Calu3 (cell line): ENCODE data around the gene ARMC12. TPM values are rescaled to one million over a fixed set of nuclear protein-coding genes. Genes with fewer than 3 reads are reported as not detected.

ENCODE experiments used
- BruUV-seq: library from RNA; stranded (reverse); fragments of 400-500 nt; replicated peaks from 2 replicates; lab custom pipeline; 2021; lab: Mats Ljungman, UMichigan
- CTCF ChIA-PET: fragments of 300-600 bp; sonication (Branson Sonifier 250); formaldehyde crosslinking; loops from one replicate; lab custom pipeline; 2022; ENCODE audit warnings: antibody characterized with exemption; lab: Charles Lee
- DNase-seq: peaks from one replicate; pipeline ENCODE4 v3.0.0; 2022
- H3K27ac Mint-ChIP-seq: one replicate; pipeline ENCODE4 v1.8.0; 2022; ENCODE audit warnings: mixed read lengths; ENCODE audit not compliant: unreplicated experiment
- H3K27me3 Mint-ChIP-seq: one replicate; pipeline ENCODE4 v1.8.0; 2022; ENCODE audit warnings: mixed read lengths; ENCODE audit not compliant: unreplicated experiment
- H3K36me3 Mint-ChIP-seq: one replicate; pipeline ENCODE4 v1.8.0; 2022; ENCODE audit warnings: mild to moderate bottlenecking, moderate library complexity, mixed read lengths; ENCODE audit not compliant: insufficient read depth, unreplicated experiment
- H3K4me1 Mint-ChIP-seq: one replicate; pipeline ENCODE4 v1.8.0; 2022; ENCODE audit warnings: mild to moderate bottlenecking, low read depth, mixed read lengths; ENCODE audit not compliant: unreplicated experiment
- H3K4me3 Mint-ChIP-seq: one replicate; pipeline ENCODE4 v1.8.0; 2022; ENCODE audit warnings: mild to moderate bottlenecking, low read depth, moderate library complexity, mixed read lengths; ENCODE audit not compliant: unreplicated experiment
- H3K9me3 Mint-ChIP-seq: one replicate; pipeline ENCODE4 v1.8.0; 2022; ENCODE audit warnings: low read depth, mixed read lengths; ENCODE audit not compliant: unreplicated experiment
- intact Hi-C: fragments of 100-400 bp; cut with micrococcal nuclease; formaldehyde crosslinking; loops from one replicate; pipeline ENCODE4 v1.10.0; 2022; ENCODE audit not compliant: unreplicated experiment
- total RNA-seq: library from RNA; stranded (reverse); gene quantifications from 2 replicates; pipeline ENCODE4 v1.2.3, GENCODE V29; 2022
- TF ChIP-seq, protein P1 (sequence below): fragments of 200-600 bp; IDR thresholded peaks from one replicate; pipeline ENCODE4 v1.8.0; 2022; ENCODE audit warnings: antibody characterized with exemption; ENCODE audit not compliant: unreplicated experiment

The ARMC12 gene
- total RNA-seq, 1 experiment from 2014 or later = not detected

DNA sequence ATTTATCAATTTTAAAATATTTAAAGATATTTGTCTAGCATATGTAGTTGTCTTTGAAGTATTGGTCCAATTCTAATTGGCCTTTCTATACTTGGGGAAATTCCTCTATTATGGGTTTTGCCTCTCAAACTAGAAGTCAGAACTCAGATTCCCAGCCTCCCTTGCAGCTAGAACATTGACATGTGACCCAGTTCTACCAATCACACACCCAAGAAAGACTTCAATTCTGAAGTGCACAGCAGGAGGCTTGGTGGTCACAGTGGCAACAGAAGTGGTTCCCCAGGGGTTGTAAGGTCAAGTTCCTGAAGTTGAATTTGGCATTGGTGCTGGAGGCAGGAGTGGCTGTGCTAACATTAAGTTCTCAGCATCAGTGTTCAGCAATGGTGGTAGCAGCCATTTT is 33.3 kb upstream of the ARMC12 start:
- Mint-ChIP-seq H3K27me3 (no peaks in the 10 kb centered on the region), H3K9me3 (no peaks in the 10 kb centered on the region), H3K4me1 (no peaks in the 10 kb centered on the region), H3K4me3 (no peak overlapping the region), H3K27ac (no peak overlapping the region), H3K36me3 (no peaks in the 10 kb centered on the region)
- no peak for DNase-seq
- CTCF ChIA-PET = interaction anchor here (0.6 kb wide), 2 partner anchors 11 to 16 kb away, joined by 3 read pairs; no protein-coding TSS in a partner anchor
- TF ChIP-seq, protein P1, sequence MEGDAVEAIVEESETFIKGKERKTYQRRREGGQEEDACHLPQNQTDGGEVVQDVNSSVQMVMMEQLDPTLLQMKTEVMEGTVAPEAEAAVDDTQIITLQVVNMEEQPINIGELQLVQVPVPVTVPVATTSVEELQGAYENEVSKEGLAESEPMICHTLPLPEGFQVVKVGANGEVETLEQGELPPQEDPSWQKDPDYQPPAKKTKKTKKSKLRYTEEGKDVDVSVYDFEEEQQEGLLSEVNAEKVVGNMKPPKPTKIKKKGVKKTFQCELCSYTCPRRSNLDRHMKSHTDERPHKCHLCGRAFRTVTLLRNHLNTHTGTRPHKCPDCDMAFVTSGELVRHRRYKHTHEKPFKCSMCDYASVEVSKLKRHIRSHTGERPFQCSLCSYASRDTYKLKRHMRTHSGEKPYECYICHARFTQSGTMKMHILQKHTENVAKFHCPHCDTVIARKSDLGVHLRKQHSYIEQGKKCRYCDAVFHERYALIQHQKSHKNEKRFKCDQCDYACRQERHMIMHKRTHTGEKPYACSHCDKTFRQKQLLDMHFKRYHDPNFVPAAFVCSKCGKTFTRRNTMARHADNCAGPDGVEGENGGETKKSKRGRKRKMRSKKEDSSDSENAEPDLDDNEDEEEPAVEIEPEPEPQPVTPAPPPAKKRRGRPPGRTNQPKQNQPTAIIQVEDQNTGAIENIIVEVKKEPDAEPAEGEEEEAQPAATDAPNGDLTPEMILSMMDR = no peak
- BruUV-seq = no TSS peak
- intact Hi-C loops = no loop called here

- H3K27ac Mint-ChIP-seq = no peak overlapping the region
- no peaks in the 10 kb centered on the region for H3K9me3 Mint-ChIP-seq
- intact Hi-C loops = no loop called here
- BruUV-seq = no TSS peak
- peaks cover 11% of the 10 kb centered on the region for H3K4me1 Mint-ChIP-seq
- CTCF ChIA-PET = no interaction called here
- H3K4me3 Mint-ChIP-seq = no peak overlapping the region
- DNase-seq = no peak
- H3K27me3 Mint-ChIP-seq = no peaks in the 10 kb centered on the region
- H3K36me3 Mint-ChIP-seq = no peaks in the 10 kb centered on the region
- TF ChIP-seq, protein P1 = no peak
Measured at GRCh38 chr6:35706468-35706867, 30.4 kb upstream of the ARMC12 start.

DNA sequence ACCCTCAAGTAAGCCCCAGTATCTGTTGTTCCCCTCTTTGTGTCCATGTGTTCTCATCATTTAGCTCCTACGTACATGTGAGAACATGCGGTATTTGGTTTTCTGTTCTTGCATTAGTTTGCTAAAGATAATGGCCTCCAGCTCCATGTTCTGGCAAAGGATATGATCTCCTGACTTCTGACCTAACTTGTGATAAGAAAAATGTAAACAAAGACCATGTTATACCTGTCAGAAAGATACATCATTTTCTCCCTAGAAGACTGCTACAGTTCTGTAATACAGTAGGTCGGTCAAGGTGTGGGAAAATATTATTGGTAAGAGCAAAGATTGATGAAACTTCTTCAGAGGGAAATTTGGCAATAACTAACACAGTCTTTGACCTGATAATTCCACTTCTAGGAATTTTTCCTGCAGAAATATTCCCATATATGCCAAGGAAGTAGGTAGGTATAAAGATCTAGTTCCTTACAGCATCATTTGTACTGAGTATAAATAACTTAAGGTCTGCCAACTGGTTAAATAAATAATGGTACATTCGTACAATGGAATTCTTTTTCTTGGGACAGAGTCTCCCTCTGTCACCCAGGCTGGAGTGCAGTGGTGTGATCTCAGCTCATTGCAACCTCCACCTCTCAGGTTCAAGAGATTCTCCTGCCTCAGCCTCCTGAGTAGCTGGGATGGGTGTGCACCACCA is 29.0 kb upstream of the ARMC12 start:
- Mint-ChIP-seq H3K9me3 (no peaks in the 10 kb centered on the region), H3K27me3 (no peaks in the 10 kb centered on the region), H3K27ac (no peak overlapping the region), H3K36me3 (no peaks in the 10 kb centered on the region), H3K4me1 (peaks cover 11% of the 10 kb centered on the region), H3K4me3 (no peak overlapping the region)
- no peak for DNase-seq
- intact Hi-C loops = no loop called here
- CTCF ChIA-PET = interaction anchor here (0.6 kb wide), 1 partner anchor 131 kb away, joined by 4 read pairs; no protein-coding TSS in a partner anchor
- TF ChIP-seq, protein P1 = no peak
- BruUV-seq = no TSS peak

DNA sequence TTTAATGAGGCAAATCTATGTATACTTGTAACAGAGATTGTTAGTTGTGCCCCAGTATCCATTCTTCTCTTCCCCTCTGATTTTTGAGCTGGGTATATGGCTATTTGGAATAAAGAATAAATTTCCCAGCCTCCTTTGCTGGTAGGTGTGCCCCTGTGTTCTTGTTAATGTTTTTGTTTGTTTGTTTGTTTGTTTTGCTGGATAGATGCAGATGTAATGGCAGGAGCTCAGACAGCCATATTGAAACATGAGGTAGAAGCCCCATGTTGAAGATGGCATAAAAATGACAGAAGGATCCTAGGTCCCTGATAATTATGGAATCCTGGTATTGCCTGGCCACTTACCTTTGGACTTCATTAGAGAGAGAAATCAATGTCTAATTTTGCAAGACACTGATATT is 28.2 kb upstream of the ARMC12 start:
- BruUV-seq = no TSS peak
- H3K4me1 Mint-ChIP-seq = peaks cover 11% of the 10 kb centered on the region
- TF ChIP-seq, protein P1 = no peak
- no peak for DNase-seq
- no peaks in the 10 kb centered on the region for H3K36me3 Mint-ChIP-seq
- intact Hi-C loops = no loop called here
- no peaks in the 10 kb centered on the region for H3K9me3 Mint-ChIP-seq
- no peak overlapping the region for H3K4me3 Mint-ChIP-seq
- no peak overlapping the region for H3K27ac Mint-ChIP-seq
- H3K27me3 Mint-ChIP-seq = no peaks in the 10 kb centered on the region
- CTCF ChIA-PET = interaction anchor here (0.7 kb wide), 1 partner anchor 9 kb away, joined by 3 read pairs; no protein-coding TSS in a partner anchor
